Tracheal epithelial cell (primary cell): Measurements from ENCODE around the gene GPR35. TPM values are rescaled to one million over a fixed set of nuclear protein-coding genes. Genes with fewer than 3 reads are reported as not detected.

Experiments used
- total RNA-seq: library from RNA; depleted of rRNA; stranded (reverse); fragments of >200 nt; gene quantifications from 2 replicates; pipeline ENCODE4 v1.2.1, GENCODE V29; 2014

Gene GPR35
- 0.24 and 0.85 TPM in 2 replicates for total RNA-seq

GRCh38 chr2:240624950-240625621, at the start of gene GPR35:
Gene GPR35 (plus strand): TSS chr2:240625480. CDS start chr2:240629953, 4,473 bp downstream.

GRCh38 chr2:240586198-240586918, 38.9 kb upstream of the GPR35 start, which contains the start of gene CAPN10:
Gene CAPN10 (plus strand): TSS chr2:240586734. CDS start chr2:240586912, 178 bp downstream.

Other genes starting within 250 kb of the GPR35 start
- gene GPC1, start 189.8 kb upstream of the GPR35 start, total RNA-seq, result 130 and 172 TPM in 2 replicates
- gene ANKMY1, start 67.5 kb upstream of the GPR35 start, total RNA-seq, result 3.6 and 12.8 TPM in 2 replicates
- 3.1 and 4.5 TPM in 2 replicates for gene DUSP28, start 65.1 kb upstream of the GPR35 start, total RNA-seq
- gene RNPEPL1, start 57.0 kb upstream of the GPR35 start, total RNA-seq, result 27.0 and 28.1 TPM in 2 replicates
- gene CAPN10, start 38.7 kb upstream of the GPR35 start, total RNA-seq, result 19.4 and 21.9 TPM in 2 replicates
- not detected in 2 replicates for gene AQP12B, start 57.4 kb downstream of the GPR35 start, total RNA-seq
- gene AQP12A, start 66.4 kb downstream of the GPR35 start, total RNA-seq, result not detected in 2 replicates
- 0.72 TPM in 1 of 2 replicates, not detected in the other for gene KIF1A, start 194.7 kb downstream of the GPR35 start, total RNA-seq
- gene AGXT, start 243.3 kb downstream of the GPR35 start, total RNA-seq, result not detected in 2 replicates